Stimulated activated naive CD4-positive, alpha-beta T cell treated with Interleukin-2 at 50 U/mL for 16 hours (primary cell): ENCODE data around the gene TBX5.

Experiments used
- DNase-seq: peaks from one replicate; lab custom pipeline; 2025; lab: John Stamatoyannopoulos, UW

TBX5 gene

DNA sequence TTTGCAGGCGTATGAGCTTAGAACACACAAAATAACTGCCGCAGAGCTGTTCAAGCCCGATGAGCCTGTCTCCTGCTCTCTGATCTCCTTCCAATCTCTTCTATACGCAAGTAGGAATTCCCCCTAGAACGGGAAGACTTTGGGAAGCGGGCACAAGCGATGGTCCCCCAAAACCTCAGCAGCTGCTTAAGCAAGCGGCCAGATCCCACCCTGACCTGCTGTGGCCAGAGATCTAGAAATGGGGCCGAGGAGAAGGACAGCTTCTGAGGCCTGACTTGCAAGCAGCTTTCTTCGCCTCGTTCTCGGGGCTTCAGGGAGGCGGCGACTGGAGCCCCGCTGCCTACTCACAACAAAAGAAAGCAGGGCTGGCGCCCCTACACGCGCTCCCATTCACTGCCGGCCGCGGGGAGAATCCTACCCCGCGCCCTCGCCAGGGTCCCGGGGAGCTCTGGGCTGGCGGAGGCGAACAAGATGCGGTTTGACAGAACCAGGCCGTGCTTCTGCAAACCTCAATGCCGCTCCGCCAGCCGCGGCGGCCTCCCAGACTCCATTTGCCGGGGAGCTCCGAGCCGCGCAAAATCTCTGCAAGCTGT lies 922 bp downstream of the TBX5 start:
- no peak for DNase-seq

DNA sequence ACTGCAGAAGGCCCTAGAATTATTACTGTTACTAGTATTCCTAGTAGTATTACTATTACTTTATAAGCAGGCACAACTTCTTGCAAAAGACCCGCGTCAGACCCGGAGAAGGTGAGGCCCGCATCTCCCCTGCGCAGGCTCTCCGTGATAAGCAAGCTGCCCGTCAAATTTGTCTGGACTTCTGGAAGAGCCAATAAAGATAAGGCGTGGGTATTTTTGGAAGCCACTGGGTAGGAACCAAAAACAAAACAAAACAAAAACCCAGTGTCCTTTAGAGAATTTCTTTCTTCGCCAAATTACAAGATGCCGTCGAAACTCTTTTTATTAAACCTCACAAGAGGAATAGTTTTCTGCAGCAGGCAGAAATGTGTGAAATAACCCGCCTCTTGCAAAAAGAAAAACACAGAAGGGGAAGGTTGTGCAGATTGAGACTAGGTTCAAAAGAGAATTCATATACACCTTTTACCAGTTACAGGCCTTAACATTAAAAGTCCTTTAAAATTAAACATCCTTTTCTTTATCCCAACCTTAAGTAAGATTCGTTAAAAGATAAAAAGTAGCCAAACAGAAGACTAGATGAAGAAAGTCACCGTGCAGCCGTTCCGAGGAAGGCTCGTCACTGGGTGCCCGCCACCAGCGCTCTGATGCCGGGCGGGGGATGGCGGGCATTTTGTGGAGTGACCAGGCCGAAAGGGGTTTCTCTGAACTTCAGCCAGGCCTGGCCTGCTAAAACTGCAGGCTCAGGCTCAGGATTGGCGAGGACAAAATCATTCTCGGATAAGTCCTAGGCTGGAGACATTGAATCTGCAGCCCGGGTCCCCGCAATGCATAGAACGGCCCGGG lies 1.6 kb downstream of the TBX5 start:
- no peak for DNase-seq

DNA sequence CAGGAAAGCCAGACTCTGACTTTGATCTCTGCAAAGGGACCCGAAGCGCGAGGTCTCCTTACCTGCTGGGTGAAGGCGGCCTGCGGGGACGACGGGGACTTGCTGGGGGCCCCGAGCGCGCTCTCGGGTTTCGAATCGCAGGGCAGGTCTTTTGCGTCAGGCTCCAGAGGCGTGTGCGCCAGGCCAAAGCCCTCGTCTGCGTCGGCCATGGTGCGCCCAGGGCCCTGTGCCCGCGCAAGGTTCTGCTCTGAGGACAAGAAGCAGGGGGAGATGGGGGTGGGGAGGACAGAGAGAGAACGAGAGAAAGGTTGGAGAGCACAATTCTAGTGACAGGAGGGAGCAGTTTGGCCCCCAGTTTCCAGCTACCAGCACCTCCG lies 2.3 kb downstream of the TBX5 start:
- no peak for DNase-seq

DNA sequence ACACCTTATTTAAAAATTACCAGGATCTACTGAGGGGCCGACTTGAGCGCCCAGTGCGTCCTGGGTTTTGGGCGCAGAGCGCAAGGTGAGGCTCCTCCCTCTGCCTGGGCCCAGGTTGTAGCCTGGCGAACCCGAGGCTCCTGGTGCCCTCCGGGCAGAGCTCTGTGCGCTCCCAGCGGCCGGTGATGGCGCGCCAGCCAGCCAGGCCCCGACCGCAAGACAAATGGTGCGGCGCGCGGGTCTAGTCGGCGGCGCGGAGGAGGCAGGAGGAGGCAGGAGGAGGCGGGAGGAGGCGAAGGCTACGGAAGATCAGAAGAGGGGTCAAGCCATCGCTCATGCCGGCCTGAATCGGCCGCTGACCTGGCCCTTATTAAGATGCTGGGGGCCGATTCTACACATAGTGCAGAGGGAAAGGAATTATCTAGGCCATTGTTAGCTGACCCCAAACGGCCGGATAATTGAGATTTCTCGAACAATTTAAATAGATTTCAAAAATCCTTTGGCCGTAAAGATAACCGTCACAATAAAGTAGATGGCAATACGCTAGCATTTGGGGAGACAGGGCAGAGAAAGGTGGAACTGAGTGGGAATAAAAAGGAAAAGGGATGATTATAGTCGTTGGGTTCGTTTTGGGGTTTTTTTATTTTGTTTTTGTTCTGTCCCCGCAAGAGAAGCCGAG lies 2.8 kb downstream of the TBX5 start:
- no peak for DNase-seq

DNA sequence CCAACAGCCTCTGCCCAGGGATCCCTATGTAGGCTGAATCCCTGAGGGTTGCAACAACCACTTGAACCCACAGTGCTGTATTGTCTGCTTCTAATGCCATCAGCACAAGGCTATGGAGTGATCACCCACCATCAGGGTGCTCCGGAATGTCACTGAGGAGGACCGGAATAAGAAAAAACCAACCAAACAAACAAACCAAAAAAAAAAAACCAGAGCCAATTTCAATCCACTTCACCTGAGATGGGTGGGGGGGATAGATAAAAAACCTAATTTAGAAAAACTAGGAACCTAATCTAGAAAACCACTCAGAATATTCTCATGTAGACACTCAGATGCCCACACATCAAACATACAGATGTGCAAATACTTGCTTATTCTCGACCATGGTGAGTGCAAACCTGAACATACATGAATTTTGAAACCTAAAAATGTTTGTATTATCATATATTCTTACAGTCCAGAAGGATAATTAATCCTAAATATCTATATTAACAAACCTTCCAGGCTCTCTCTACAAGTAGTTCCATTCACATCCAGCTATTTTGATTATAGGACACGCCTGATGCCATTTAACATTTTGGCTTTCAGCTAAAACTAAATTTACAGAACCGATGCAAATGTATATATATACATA lies 3.7 kb downstream of the TBX5 start:
- DNase-seq, result no peak

DNA sequence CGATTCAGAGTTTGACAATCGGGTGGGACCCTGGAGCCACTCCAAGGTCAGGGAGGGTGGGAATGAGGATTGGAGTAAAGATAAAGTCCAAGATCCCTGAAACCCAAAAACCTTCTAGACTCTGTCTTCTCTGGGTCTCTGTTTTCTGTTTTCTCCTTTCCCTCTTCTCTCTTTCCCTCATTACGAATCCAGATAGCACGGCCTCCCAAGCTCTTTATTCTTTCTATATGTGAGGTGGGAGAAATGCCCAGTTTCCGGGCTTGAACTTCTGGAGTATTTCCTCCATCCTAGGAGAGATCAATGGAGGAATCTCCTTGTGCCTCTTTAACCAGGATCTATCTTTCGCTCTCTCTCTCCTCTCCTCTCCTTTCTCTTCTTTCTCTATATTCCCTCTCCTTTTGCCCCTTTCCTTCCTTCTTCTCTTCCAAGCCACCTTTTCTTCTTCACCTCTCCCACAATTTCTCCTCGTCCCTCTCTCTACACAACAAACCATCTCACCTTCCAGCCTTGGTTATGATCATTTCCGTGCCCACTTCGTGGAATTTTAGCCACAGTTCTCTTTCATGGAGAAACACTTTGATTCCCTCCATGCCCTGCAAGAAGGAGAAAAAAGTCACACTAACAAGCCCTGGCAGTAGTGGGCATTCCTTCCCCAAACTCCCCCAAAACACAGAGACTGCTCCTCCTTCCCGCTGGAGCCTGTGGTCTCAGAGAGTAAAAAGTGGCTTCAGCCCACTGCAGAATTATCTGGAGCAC lies 4.4 kb downstream of the TBX5 start:
- DNase-seq, result no peak

DNA sequence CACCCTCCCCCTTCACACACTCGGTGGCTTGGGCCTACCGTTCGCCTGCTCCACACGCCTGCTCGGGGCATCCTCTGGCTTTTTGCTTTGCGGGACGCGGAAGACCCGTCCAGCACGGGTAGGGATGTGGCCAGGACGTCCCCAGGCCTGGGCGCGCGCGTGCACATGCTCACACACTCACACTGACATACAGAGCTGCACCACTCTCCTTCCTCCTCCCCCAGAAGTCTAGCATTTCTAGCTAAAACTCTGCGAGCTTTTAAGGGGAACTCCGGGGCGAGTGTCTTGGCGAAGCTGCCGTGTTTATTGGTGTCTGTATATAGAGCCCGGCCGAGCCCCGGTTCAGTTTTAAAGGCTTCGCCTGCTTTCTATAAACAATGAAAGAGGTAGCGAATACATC lies 5.0 kb downstream of the TBX5 start:
- no peak for DNase-seq

DNA sequence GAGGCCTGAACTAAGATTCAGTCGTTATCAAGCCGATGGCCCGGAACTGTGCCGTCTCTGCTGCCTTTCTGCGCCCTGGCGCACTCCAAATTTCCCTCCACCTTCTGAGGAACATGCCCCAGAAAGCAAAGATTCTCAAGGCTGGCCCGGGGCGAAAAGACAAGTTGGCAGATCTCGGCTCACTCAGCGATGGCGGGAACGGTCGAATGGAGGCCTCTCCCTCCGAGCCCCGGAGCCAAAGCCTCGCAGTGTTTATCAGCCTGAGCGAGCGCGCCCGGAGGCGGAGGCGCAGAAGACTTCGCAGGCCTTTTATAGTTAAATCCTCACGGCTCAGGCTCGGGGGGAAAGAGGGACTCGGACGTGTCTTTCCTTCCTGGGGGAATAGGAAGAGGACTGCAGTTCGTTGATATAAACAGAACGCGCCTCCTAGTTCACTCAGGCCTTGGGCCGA lies 5.6 kb downstream of the TBX5 start:
- DNase-seq, result no peak

DNA sequence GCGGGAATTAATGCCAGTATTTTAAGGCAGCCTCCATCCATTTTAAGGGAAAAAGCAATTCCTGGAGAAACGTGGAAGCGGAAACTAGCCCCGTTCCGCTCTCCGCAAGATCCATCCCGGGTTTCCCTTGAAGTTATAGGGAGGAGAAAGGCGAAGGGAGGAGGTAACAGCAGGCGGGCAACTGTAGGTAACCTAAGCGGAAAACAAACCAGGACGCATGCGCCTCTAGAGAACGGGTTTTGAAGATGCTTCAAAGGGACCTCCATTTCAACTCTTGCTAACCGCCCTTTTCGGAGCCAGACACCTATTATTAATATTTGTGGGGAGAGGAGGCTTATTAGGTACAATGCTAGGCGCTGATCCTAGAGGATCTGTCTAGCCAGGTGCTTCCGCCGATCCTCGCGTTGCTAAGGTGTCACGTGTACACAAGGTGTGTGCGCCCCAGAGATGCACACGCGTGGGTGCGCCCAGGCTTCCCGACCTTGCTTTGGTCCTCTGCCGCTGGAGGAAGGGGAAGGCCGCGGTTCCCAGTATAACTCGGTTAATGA lies 6.2 kb downstream of the TBX5 start:
- no peak for DNase-seq

DNA sequence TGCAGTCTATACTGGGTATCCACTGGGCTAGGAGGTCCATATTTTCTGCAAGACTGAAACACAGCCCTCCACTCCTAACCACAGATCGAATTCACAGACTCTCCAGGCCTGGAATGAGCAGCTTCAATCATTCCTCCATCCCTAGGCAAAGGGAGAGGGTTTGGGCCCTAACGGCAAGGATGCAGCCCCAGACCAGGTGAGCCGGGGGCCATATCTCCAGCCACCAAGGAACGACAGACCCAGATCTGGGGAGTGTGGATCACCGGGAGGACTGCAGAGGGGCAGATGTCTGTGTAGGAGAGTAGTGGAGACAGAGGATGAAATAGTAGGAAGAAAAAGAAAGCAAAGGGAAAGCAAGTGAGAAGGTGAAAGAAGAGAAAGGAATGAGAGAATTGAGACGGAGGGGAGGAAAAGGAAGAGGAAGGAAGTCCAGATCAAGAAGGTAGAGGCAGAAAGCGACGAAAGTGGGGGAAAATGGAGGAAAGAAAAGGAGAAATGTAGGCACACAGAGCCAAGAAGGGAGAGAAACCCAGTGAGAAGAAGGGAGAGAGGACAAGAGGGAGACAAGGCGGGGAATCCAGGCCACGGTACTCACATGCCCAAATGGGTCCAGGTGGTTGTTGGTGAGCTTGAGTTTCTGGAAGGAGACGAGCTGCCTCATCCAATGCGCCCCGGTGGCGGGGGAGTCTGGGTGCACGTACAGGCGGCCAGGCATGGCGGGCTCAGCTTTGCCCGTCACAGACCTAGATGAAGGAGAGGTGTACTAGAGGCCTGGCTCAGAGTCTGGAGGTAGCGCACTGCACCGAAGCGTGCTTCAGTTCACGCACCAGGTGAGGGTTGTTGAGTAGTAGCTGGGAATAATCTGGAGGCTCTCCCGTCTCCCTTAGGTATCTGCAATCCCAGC lies 7.7 kb downstream of the TBX5 start:
- DNase-seq, result no peak

DNA sequence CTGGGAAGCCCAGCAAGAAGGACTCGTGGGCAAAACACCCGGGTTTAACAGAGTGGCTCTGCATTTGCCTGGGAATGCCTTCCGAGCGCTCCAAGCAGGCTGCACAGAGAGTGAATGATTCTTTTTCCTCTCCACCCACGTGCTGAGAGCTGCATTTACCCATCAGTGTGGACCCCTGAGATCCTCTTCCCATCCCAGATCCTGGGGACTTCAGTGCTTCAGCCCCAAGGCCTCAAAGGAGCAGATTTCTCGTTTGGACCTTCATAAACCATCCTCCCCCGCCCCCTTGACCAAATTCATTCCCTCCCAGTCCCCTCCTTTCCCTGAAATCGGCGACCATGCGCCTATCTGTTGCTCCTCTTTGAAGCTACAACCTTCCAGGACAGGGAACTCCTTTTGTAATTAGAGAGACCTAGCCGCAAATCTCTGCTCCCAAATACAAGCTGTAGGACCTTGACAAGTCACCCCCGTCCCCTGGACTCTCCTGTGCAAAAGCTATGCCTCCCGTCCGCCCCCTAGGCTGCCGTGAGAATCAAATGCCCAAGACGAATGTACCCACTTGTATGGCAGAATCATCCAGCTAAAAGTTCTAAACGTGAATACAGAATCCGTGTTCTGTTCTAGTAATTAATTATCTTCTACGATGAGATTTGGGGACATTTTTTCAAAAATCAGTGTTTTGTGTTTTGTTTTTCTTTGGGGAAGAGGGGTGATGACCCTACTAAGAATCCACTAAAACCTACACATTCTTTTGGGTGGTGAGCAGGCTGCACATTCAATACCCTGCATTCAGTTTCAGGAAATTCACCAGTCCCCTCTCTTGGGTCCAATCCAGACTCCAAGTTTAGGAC lies 8.8 kb downstream of the TBX5 start:
- DNase-seq, result no peak

DNA sequence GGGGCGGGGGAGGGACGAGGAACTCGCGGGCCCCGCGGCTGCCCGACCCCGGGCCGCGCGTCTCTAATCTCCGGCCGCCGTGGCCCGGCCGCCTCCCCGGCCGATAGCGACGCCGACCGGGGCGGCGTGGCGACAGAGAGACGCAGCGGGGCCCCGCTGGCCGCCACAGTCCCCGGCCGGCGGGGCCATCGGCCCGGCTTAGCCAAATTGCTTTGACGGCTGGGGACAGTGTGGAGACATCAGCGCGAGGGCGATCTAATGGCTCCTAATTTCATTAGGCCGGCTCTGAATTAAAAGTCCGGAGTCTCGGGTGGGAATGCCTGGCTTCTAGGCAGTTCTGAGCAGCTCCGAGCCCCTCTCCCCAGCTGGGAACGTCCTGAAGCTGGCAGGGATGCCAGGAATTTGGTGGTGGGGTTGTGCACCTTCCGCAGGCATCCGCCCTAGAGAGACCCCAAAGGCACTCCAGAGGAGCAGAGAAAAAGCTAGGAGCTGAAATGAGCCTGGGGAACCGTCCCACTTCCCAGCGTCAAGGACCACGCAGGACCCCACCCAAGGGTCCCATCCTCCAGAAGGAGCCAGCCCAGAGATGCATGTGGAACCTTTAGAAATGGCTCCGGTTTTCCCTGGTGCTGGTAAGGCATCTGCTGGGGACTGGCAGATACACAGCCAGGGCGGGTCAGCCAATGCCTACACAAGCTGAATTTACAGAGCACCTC lies 9.6 kb downstream of the TBX5 start:
- no peak for DNase-seq

DNA sequence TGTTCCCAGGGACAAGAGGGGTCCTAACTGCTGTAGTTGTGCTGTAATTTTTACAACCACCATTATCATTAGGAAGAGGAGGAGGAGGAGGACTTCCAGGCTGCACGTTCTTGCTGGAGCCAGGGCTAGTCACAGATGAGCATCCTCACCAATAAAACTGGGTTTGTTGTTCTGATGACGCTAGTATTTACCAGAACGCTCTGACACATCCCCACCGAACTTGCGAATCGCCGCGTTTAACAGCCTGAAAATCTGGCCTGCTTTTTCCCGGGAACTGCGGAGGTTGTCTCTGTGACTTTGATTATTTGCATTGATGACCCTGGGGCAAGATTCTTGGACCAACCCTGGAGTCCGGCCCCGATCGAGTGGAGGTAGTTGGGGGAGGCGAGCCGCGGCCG lies 10.2 kb downstream of the TBX5 start:
- DNase-seq, result no peak

DNA sequence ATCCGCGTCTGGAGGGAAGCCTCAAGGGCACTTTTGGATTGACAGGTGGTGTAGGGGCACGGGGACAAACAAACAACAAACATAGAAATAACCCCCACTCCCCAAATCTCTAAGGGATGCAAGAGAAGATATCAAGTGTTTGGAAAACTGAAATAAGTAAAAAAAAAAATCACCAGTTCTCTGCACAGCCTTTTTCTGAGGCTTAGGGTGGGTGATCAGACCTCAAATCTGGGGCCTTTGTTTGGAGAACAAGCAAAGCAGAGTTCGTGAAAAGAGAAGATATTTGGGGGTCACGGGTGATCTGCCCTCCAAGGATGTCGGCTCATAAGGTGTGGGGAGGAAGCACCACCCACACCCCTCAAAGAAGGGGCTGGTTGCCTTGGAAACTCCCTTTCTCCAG lies 10.7 kb downstream of the TBX5 start:
- DNase-seq, result no peak

DNA sequence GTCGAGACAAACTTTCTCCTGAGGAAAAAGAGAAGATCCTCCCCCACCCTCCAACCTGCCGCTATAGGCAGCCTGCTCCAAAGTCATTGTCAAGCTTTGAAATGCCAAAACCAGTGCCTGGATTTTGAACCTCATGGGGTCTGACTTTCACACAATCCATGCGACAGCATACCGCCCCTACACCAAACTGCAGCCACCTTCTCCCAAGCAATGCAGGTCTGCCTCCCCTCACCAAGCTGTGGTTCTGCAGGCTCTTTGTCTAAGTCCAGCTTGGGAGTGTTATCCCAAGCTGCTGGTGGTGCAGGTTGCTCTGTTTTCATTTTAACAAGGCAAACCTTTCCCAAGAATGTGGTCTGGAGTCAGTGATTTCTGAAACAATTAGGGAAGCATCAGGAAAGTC lies 12.4 kb downstream of the TBX5 start:
- DNase-seq, result no peak

DNA sequence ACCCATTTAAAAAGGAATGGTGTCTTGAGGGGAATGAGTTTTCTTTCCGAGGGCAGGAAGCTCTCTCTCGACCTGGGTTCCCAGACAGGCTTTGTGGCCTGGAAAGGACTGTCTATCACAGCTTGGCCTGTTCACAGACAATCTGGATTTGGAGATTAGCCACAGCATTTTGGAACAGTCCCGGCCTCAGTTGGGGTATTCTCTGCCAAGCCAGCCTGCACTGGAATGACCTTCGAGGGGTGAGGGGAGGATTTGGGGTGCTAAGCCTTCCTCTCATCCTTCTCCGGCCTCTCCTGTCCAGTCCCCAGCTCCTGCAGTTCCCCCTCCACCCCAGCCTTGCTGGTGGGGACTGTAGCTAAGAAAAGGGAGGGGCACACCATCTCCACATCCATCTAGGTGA lies 13.0 kb downstream of the TBX5 start:
- DNase-seq, result no peak

DNA sequence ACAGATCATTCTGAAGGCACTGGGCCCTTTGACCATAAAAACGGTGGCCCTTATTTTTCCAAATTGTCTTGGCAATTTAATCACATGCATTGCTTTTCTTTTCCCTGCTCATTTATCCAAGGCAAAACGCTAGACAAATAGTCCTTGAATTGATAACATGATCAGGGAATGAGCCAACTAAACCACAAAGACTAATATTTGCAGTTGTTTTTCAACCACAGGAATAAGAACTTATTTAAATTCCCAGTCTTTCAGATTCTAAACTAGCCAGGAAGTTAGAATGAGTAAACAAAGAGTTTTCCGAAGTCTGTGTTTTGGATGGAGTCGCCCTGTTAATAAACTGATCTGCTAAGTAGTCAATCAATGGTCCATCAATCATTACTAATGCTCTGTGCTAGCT lies 14.9 kb downstream of the TBX5 start:
- DNase-seq, result no peak

DNA sequence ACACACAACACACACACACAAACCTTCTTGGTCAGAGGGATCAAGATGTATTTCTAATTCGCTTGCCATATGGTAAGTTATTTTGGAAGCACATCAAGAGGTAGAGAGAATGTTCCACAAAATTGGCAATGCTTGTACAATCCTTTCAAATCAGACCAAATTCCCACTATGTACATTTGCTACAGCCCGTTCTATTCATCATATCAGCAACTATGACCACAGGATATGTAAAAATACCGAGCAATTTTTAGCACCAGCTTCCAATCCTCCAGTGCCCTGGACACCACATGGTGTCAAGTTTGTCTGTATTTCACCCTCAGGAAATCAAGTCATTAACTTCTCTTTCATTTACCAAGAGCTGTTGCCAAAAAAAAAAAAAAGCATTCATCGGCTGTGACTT lies 21.2 kb downstream of the TBX5 start:
- DNase-seq, result no peak

DNA sequence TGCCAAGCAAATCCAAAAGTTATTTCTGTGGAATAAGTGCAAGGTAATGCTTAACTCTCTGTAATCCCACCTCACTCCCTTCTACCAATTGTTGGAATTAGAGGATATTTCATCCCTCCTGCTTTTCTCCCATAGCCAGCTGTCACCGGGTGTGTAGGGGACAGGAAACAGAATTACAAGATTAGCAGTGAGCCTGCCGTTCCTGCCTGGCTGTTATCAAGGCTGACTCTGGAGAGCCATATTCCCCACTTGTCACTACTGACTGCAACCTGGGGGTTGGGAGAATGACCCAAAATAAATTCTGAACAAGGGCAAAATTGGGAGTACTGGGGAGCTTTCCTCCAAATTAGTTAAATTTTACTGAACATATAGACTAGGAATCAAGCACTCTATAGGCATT lies 24.8 kb downstream of the TBX5 start:
- no peak for DNase-seq
